HEK293 (cell line): ENCODE results near the gene CNTN4.

Experiments
- CTCF ChIA-PET: fragments of 350-600 bp; formaldehyde crosslinking; extraction: SDS; loops from one replicate; lab custom pipeline; 2021; ENCODE audit warnings: antibody characterized with exemption; lab: Yijun Ruan, JAX
- POLR2A ChIA-PET: fragments of 300-600 bp; formaldehyde crosslinking; extraction: SDS; loops from one replicate; lab custom pipeline; 2020; ENCODE audit warnings: antibody characterized with exemption, inconsistent platforms; lab: Yijun Ruan, JAX
- H3K27ac ChIP-seq: fragments of 200-500 bp; sonication (Bioruptor generic); 2 replicates; pipeline ENCODE4 v1.5.1; 2014; ENCODE audit warnings: low read depth, low read length, control low read depth, inconsistent platforms; ENCODE audit errors: extremely low read depth
- H3K36me3 ChIP-seq, 2 experiments: fragments of 200-500 bp in 1 of 2; sonication (Bioruptor generic) in 1 of 2; 1 replicate in 1 of 2; 2 replicates in 1 of 2; pipeline ENCODE4 v1.5.1; 2014 to 2017; ENCODE audit warnings: inconsistent platforms in 2 of 2, low read length in 2 of 2; ENCODE audit not compliant: control insufficient read depth in 2 of 2, insufficient read depth in 1 of 2
- H3K4me1 ChIP-seq: fragments of 200-500 bp; sonication (Bioruptor generic); 2 replicates; pipeline ENCODE4 v1.5.1; 2014; ENCODE audit warnings: mild to moderate bottlenecking, low read length, inconsistent platforms; ENCODE audit not compliant: control insufficient read depth, insufficient read depth
- H3K4me3 ChIP-seq: 2 replicates; pipeline ENCODE4 v1.5.1; 2011; ENCODE audit warnings: low read depth, mild to moderate bottlenecking, control low read depth, low read length, moderate library complexity
- H3K9me3 ChIP-seq: fragments of 200-500 bp; sonication (Bioruptor generic); 2 replicates; pipeline ENCODE4 v1.5.1; 2014; ENCODE audit warnings: low read depth, low read length, inconsistent platforms; ENCODE audit not compliant: control insufficient read depth, insufficient read depth
- TCF7L2 ChIP-seq: IDR thresholded peaks from 2 replicates; pipeline ENCODE4 v1.6.1; 2011; ENCODE audit warnings: low read depth, mild to moderate bottlenecking, inconsistent platforms, low read length, moderate library complexity, borderline replicate concordance
- ZBTB1 ChIP-seq: fragments of 450-650 bp; formaldehyde crosslinking; IDR thresholded peaks from 2 replicates; pipeline ENCODE4 v1.5.1; 2016; ENCODE audit warnings: missing biosample characterization, missing genetic modification characterization
- ZNF155 ChIP-seq: fragments of 450-650 bp; formaldehyde crosslinking; IDR thresholded peaks from 2 replicates; pipeline ENCODE4 v1.5.1; 2016; ENCODE audit warnings: missing biosample characterization, missing genetic modification characterization
- ZNF174 ChIP-seq: fragments of 450-650 bp; formaldehyde crosslinking; IDR thresholded peaks from 2 replicates; pipeline ENCODE4 v1.5.0; 2017; ENCODE audit warnings: missing biosample characterization, mild to moderate bottlenecking, missing genetic modification characterization
- ZNF24 ChIP-seq: fragments of 450-650 bp; formaldehyde crosslinking; IDR thresholded peaks from 2 replicates; pipeline ENCODE4 v1.5.1; 2016; ENCODE audit warnings: missing biosample characterization, missing genetic modification characterization
- ZNF292 ChIP-seq: fragments of 450-650 bp; formaldehyde crosslinking; IDR thresholded peaks from 2 replicates; pipeline ENCODE4 v1.5.1; 2016; ENCODE audit warnings: low read depth, missing biosample characterization, missing genetic modification characterization, borderline replicate concordance
- ZNF416 ChIP-seq: fragments of 450-650 bp; formaldehyde crosslinking; IDR thresholded peaks from 2 replicates; pipeline ENCODE4 v1.5.1; 2016; ENCODE audit warnings: missing biosample characterization, missing genetic modification characterization
- ZNF510 ChIP-seq: fragments of 450-650 bp; formaldehyde crosslinking; IDR thresholded peaks from 2 replicates; pipeline ENCODE4 v1.5.1; 2018; ENCODE audit warnings: mild to moderate bottlenecking, missing genetic modification characterization, missing biosample characterization; ENCODE audit not compliant: insufficient replicate concordance
- ZNF544 ChIP-seq: fragments of 450-650 bp; formaldehyde crosslinking; IDR thresholded peaks from 2 replicates; pipeline ENCODE4 v1.5.0; 2017; ENCODE audit warnings: missing biosample characterization, missing genetic modification characterization
- ZNF555 ChIP-seq: fragments of 450-650 bp; formaldehyde crosslinking; conservative IDR thresholded peaks from 2 replicates; pipeline ENCODE4 v1.5.1; 2017; ENCODE audit warnings: missing biosample characterization, mild to moderate bottlenecking, missing genetic modification characterization, inconsistent platforms
- ZNF558 ChIP-seq: fragments of 450-650 bp; formaldehyde crosslinking; IDR thresholded peaks from 2 replicates; pipeline ENCODE4 v1.5.1; 2016; ENCODE audit warnings: missing biosample characterization, missing genetic modification characterization
- ZNF571 ChIP-seq: fragments of 450-650 bp; formaldehyde crosslinking; IDR thresholded peaks from 2 replicates; pipeline ENCODE4 v1.5.0; 2017; ENCODE audit warnings: missing biosample characterization, missing genetic modification characterization
- ZNF600 ChIP-seq: fragments of 450-650 bp; formaldehyde crosslinking; IDR thresholded peaks from 2 replicates; pipeline ENCODE4 v1.5.1; 2016; ENCODE audit warnings: missing biosample characterization, missing genetic modification characterization
- ZNF670 ChIP-seq: fragments of 450-650 bp; formaldehyde crosslinking; IDR thresholded peaks from 2 replicates; pipeline ENCODE4 v1.5.1; 2016; ENCODE audit warnings: missing biosample characterization, missing genetic modification characterization, low read depth
- ZNF76 ChIP-seq: fragments of 450-650 bp; formaldehyde crosslinking; IDR thresholded peaks from 2 replicates; pipeline ENCODE4; 2016; ENCODE audit warnings: low read depth, missing biosample characterization, missing genetic modification characterization, borderline replicate concordance
- TF ChIP-seq, protein P1 (sequence below): fragments of 450-650 bp; formaldehyde crosslinking; IDR thresholded peaks from 2 replicates; pipeline ENCODE4 v1.5.1; 2016; ENCODE audit warnings: missing biosample characterization, missing genetic modification characterization
- TF ChIP-seq, protein P2 (sequence below): fragments of 450-650 bp; formaldehyde crosslinking; IDR thresholded peaks from 2 replicates; pipeline ENCODE4 v1.5.1; 2017; ENCODE audit warnings: missing biosample characterization, missing genetic modification characterization
- TF ChIP-seq, protein P3 (sequence below): fragments of 450-650 bp; formaldehyde crosslinking; IDR thresholded peaks from 2 replicates; pipeline ENCODE4 v1.5.1; 2017; ENCODE audit warnings: missing biosample characterization, missing genetic modification characterization
- TF ChIP-seq, protein P4 (sequence below): IDR thresholded peaks from 2 replicates; pipeline ENCODE4 v1.6.1; 2011; ENCODE audit warnings: mild to moderate bottlenecking, low read depth, low read length, borderline replicate concordance

CNTN4 gene

DNA sequence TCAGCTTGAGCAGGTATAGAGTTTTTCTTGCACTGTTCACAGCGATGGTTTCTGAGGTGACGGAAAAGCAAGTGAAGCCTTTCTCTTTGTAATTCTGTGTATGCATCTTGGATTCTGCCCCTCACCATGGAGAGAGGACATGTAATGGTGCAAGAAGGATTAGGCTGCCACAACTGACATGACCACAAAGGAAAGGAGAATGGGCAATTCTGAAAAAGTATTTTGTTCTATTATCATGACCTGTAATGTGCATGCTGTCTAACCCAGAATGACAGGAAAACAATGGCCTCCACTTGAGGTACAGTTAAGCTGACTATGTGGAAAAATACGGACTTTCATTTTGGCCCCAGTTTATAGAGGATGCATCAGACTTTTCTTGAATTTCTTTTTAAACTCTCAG, 784.6 kb downstream of the CNTN4 start (continued):
- TF ChIP-seq ZNF76 (tag by site-specific recombination) (no peak), TCF7L2 (no peak)

DNA sequence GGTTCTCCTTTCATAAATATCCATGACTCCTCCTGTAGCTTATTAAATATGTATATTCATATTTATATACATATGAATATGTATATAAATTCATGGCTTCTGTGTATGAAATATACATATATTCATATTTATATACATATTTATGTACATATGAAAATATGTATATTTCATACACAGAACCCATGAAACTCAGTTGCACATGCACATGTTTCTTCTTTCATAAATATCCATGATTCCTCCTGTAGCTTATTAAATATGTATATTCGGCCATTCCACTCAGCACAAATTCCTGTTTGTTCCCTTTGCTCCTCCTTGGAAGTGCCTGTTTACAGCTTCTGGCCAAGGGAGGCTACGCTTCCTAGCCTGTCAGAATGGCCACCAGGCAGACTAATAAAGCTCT, 789.9 kb downstream of the CNTN4 start:
- ChIA-PET CTCF (no interaction called here), POLR2A (no interaction called here)
- Histone ChIP-seq H3K9me3 (no peaks in the 10 kb centered on the region), H3K4me3 (no peak overlapping the region), H3K4me1 (no peaks in the 10 kb centered on the region), H3K27ac (no peak overlapping the region), H3K36me3 (no peaks in the 10 kb centered on the region)
- TF ChIP-seq ZNF292 (no peak), ZNF24 (tag by site-specific recombination) (no peak), ZNF558 (tag by site-specific recombination) (no peak)
- TF ChIP-seq, protein P1, sequence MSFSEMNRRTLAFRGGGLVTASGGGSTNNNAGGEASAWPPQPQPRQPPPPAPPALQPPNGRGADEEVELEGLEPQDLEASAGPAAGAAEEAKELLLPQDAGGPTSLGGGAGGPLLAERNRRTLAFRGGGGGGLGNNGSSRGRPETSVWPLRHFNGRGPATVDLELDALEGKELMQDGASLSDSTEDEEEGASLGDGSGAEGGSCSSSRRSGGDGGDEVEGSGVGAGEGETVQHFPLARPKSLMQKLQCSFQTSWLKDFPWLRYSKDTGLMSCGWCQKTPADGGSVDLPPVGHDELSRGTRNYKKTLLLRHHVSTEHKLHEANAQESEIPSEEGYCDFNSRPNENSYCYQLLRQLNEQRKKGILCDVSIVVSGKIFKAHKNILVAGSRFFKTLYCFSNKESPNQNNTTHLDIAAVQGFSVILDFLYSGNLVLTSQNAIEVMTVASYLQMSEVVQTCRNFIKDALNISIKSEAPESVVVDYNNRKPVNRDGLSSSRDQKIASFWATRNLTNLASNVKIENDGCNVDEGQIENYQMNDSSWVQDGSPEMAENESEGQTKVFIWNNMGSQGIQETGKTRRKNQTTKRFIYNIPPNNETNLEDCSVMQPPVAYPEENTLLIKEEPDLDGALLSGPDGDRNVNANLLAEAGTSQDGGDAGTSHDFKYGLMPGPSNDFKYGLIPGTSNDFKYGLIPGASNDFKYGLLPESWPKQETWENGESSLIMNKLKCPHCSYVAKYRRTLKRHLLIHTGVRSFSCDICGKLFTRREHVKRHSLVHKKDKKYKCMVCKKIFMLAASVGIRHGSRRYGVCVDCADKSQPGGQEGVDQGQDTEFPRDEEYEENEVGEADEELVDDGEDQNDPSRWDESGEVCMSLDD, result no peak

DNA sequence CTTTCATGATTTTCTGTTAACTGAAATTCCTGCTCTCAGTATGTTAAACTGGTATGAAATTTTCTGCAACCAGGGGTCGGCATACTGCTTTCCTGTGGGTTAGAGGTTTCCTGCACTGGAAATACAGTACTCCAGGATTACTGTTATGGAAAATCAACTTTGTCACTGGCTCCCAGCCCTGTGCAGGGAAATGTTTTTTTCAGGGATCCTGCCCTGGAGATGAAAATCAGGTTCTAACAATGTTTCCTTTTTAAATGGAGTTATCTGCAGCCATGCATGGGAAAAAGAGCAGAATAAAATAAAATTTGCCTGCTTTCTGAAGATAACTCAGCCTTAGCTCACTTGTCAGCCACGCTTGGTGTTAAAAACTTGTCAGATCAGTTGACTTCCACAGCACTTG, 791.1 kb downstream of the CNTN4 start:
- no peaks in the 10 kb centered on the region for H3K36me3 ChIP-seq
- H3K27ac ChIP-seq, result no peak overlapping the region
- no peak for TF ChIP-seq ZNF670
- TF ChIP-seq, protein P2, sequence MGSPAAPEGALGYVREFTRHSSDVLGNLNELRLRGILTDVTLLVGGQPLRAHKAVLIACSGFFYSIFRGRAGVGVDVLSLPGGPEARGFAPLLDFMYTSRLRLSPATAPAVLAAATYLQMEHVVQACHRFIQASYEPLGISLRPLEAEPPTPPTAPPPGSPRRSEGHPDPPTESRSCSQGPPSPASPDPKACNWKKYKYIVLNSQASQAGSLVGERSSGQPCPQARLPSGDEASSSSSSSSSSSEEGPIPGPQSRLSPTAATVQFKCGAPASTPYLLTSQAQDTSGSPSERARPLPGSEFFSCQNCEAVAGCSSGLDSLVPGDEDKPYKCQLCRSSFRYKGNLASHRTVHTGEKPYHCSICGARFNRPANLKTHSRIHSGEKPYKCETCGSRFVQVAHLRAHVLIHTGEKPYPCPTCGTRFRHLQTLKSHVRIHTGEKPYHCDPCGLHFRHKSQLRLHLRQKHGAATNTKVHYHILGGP (tag by site-specific recombination), result no peak
- TF ChIP-seq ZNF155, result no peak
- no peak for TF ChIP-seq ZBTB1 (tag by site-specific recombination)
- TF ChIP-seq ZNF555 (tag by site-specific recombination), result no peak
- no peak for TF ChIP-seq ZNF510
- TF ChIP-seq ZNF416 (tag by site-specific recombination), result no peak
- TF ChIP-seq ZNF600 (tag by site-specific recombination), result no peak
- no peak for TF ChIP-seq ZNF174
- TF ChIP-seq, protein P3, sequence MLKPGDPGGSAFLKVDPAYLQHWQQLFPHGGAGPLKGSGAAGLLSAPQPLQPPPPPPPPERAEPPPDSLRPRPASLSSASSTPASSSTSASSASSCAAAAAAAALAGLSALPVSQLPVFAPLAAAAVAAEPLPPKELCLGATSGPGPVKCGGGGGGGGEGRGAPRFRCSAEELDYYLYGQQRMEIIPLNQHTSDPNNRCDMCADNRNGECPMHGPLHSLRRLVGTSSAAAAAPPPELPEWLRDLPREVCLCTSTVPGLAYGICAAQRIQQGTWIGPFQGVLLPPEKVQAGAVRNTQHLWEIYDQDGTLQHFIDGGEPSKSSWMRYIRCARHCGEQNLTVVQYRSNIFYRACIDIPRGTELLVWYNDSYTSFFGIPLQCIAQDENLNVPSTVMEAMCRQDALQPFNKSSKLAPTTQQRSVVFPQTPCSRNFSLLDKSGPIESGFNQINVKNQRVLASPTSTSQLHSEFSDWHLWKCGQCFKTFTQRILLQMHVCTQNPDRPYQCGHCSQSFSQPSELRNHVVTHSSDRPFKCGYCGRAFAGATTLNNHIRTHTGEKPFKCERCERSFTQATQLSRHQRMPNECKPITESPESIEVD, result no peak
- no peak for TF ChIP-seq ZNF544
- TF ChIP-seq ZNF571, result no peak
- TF ChIP-seq, protein P4, sequence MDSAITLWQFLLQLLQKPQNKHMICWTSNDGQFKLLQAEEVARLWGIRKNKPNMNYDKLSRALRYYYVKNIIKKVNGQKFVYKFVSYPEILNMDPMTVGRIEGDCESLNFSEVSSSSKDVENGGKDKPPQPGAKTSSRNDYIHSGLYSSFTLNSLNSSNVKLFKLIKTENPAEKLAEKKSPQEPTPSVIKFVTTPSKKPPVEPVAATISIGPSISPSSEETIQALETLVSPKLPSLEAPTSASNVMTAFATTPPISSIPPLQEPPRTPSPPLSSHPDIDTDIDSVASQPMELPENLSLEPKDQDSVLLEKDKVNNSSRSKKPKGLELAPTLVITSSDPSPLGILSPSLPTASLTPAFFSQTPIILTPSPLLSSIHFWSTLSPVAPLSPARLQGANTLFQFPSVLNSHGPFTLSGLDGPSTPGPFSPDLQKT, result no peak
- H3K9me3 ChIP-seq, result no peaks in the 10 kb centered on the region
- ChIA-PET POLR2A (no interaction called here), CTCF (no interaction called here)
- no peak overlapping the region for H3K4me3 ChIP-seq
- H3K4me1 ChIP-seq, result no peaks in the 10 kb centered on the region
